Caco-2 (cell line): ENCODE results near the gene DAPK1. TPM values are rescaled to one million over a fixed set of nuclear protein-coding genes. Genes with fewer than 3 reads are reported as not detected.

Experiments
- BruUV-seq: library from RNA; stranded (reverse); fragments of 400-500 nt; replicated peaks from 2 replicates; lab custom pipeline; 2021; lab: Mats Ljungman, UMichigan
- CTCF ChIA-PET: fragments of 300-600 bp; sonication (Branson Sonifier 250); formaldehyde crosslinking; loops from one replicate; lab custom pipeline; 2022; ENCODE audit warnings: antibody characterized with exemption; lab: Charles Lee
- POLR2A ChIA-PET: fragments of 300-600 bp; sonication (Branson Sonifier 250); formaldehyde crosslinking; loops from one replicate; lab custom pipeline; 2022; ENCODE audit warnings: antibody characterized with exemption; lab: Charles Lee
- DNase-seq, 2 experiments: peaks; one replicate each; pipeline versions ENCODE4 v3.0.0 to v3.0.0-alpha.2; 2020 to 2022
- H3K27me3 ChIP-seq: replicated peaks from 2 replicates; pipeline ENCODE4 v1.6.0; 2011; ENCODE audit warnings: low read length; ENCODE audit not compliant: control insufficient read depth, insufficient read depth
- H3K36me3 ChIP-seq: 2 replicates; pipeline ENCODE4 v1.5.1; 2011; ENCODE audit warnings: low read length; ENCODE audit not compliant: control insufficient read depth, insufficient read depth
- H3K4me1 ChIP-seq: fragments of 250-450 bp; sonication (Bioruptor Pico); 2 replicates; pipeline ENCODE4 v1.5.1; 2020; ENCODE audit warnings: mild to moderate bottlenecking
- H3K4me3 ChIP-seq: 2 replicates; pipeline ENCODE4 v1.5.1; 2011; ENCODE audit warnings: low read depth, mild to moderate bottlenecking, control low read depth, low read length
- H3K9me3 ChIP-seq: fragments of 250-450 bp; sonication (Bioruptor Pico); 2 replicates; pipeline ENCODE4 v1.5.1; 2020; ENCODE audit warnings: mild to moderate bottlenecking, moderate library complexity
- H3K27ac Mint-ChIP-seq: one replicate; pipeline ENCODE4 v1.8.0; 2022; ENCODE audit warnings: mixed read lengths; ENCODE audit not compliant: unreplicated experiment
- H3K27me3 Mint-ChIP-seq: one replicate; pipeline ENCODE4 v1.8.0; 2022; ENCODE audit warnings: mixed read lengths; ENCODE audit not compliant: insufficient read depth, unreplicated experiment
- H3K36me3 Mint-ChIP-seq: one replicate; pipeline ENCODE4 v1.8.0; 2022; ENCODE audit warnings: mild to moderate bottlenecking, mixed read lengths; ENCODE audit not compliant: insufficient read depth, unreplicated experiment
- H3K4me1 Mint-ChIP-seq: one replicate; pipeline ENCODE4 v1.8.0; 2022; ENCODE audit warnings: low read depth, mixed read lengths; ENCODE audit not compliant: unreplicated experiment
- H3K4me3 Mint-ChIP-seq: one replicate; pipeline ENCODE4 v1.8.0; 2022; ENCODE audit warnings: mild to moderate bottlenecking, moderate library complexity, mixed read lengths; ENCODE audit not compliant: unreplicated experiment
- H3K9me3 Mint-ChIP-seq: one replicate; pipeline ENCODE4 v1.8.0; 2022; ENCODE audit warnings: mixed read lengths; ENCODE audit not compliant: unreplicated experiment
- intact Hi-C: fragments of 100-400 bp; cut with micrococcal nuclease; formaldehyde crosslinking; loops from one replicate; pipeline ENCODE4 v1.10.0; 2022; ENCODE audit not compliant: unreplicated experiment
- total RNA-seq: library from RNA; stranded (reverse); gene quantifications from 2 replicates; pipeline ENCODE4 v1.2.3, GENCODE V29; 2022
- TF ChIP-seq, protein P1 (sequence below), 2 experiments: fragments of 200-600 bp in 1 of 2; IDR thresholded peaks; 1 replicate in 1 of 2; 2 replicates in 1 of 2; pipeline versions ENCODE4 v1.5.1 to v1.8.0; 2011 to 2022; ENCODE audit warnings: antibody characterized with exemption in 1 of 2, control low read depth in 1 of 2, inconsistent platforms in 1 of 2, low read depth in 1 of 2, low read length in 1 of 2, mild to moderate bottlenecking in 1 of 2, moderate library complexity in 1 of 2; ENCODE audit not compliant: insufficient read depth in 1 of 2, severe bottlenecking in 1 of 2, unreplicated experiment in 1 of 2

DAPK1 gene
- total RNA-seq, 1 experiment from 2014 or later, result 79.2 TPM

GRCh38 chr9:87720173-87720572 is 222.5 kb downstream of the DAPK1 start:
- H3K4me3 Mint-ChIP-seq, result no peak overlapping the region
- peaks cover 5% of the 10 kb centered on the region for H3K36me3 Mint-ChIP-seq
- CTCF ChIA-PET, result no interaction called here
- Histone ChIP-seq H3K9me3 (no peaks in the 10 kb centered on the region), H3K36me3 (no peaks in the 10 kb centered on the region), H3K27me3 (no peaks in the 10 kb centered on the region), H3K4me1 (no peaks in the 10 kb centered on the region), H3K4me3 (no peak overlapping the region)
- POLR2A ChIA-PET, result no interaction called here
- no peaks in the 10 kb centered on the region for H3K4me1 Mint-ChIP-seq
- TF ChIP-seq, protein P1, sequence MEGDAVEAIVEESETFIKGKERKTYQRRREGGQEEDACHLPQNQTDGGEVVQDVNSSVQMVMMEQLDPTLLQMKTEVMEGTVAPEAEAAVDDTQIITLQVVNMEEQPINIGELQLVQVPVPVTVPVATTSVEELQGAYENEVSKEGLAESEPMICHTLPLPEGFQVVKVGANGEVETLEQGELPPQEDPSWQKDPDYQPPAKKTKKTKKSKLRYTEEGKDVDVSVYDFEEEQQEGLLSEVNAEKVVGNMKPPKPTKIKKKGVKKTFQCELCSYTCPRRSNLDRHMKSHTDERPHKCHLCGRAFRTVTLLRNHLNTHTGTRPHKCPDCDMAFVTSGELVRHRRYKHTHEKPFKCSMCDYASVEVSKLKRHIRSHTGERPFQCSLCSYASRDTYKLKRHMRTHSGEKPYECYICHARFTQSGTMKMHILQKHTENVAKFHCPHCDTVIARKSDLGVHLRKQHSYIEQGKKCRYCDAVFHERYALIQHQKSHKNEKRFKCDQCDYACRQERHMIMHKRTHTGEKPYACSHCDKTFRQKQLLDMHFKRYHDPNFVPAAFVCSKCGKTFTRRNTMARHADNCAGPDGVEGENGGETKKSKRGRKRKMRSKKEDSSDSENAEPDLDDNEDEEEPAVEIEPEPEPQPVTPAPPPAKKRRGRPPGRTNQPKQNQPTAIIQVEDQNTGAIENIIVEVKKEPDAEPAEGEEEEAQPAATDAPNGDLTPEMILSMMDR (IDR thresholded peaks at IDR 0.05; ENCODE audit: insufficient read depth in 1 of 2, low read depth in 1 of 2, low read length in 1 of 2, severe bottlenecking in 1 of 2, unreplicated experiment in 1 of 2), result no peak
- intact Hi-C loops, result no loop called here
- BruUV-seq, result no TSS peak
- no peaks in the 10 kb centered on the region for H3K27me3 Mint-ChIP-seq
- H3K27ac Mint-ChIP-seq, result no peak overlapping the region
- DNase-seq, result no peak
- no peaks in the 10 kb centered on the region for H3K9me3 Mint-ChIP-seq

DNA sequence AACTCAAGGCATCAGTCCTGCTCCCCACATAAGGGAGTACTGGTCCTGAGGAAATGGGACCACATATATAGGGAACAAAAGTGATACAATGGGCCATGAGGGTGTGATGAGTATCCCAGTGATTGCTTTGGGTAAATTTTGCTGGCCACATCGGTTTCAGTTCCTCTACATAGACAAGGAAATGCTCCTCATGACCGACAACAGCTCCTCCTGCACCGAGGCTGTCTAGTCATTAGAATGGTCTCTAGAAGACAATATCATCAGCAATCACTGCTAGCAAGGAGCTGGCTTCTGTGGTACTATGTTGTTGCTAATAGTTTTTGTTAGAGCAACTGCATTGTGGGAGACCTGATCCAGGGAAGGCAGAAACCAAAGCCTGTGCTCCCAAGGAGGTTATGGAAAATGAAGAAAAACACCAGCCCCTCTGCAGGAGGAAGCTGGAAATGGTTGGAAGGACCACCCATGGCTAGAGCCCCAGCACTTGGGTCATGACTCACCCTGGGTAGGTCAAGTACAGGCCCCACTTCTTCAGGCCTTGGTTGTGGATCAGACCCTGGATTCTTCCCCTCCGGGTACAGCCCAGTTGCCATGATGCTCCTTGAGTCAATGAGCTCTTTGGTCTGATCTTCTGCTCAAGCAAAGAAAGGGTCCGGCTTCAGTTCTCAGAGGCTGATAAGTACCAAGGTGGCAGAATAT is 224.9 kb downstream of the DAPK1 start:
- TF ChIP-seq, protein P1 (IDR thresholded peaks at IDR 0.05; ENCODE audit: insufficient read depth in 1 of 2, low read depth in 1 of 2, low read length in 1 of 2, severe bottlenecking in 1 of 2, unreplicated experiment in 1 of 2), result no peak
- Mint-ChIP-seq H3K36me3 (peaks cover 10% of the 10 kb centered on the region), H3K9me3 (no peaks in the 10 kb centered on the region), H3K27me3 (no peaks in the 10 kb centered on the region), H3K4me3 (no peak overlapping the region), H3K27ac (no peak overlapping the region), H3K4me1 (no peaks in the 10 kb centered on the region)
- CTCF ChIA-PET, result no interaction called here
- H3K27me3 ChIP-seq, result no peaks in the 10 kb centered on the region
- intact Hi-C loops, result no loop called here
- no peaks in the 10 kb centered on the region for H3K9me3 ChIP-seq
- no peaks in the 10 kb centered on the region for H3K4me1 ChIP-seq
- no TSS peak for BruUV-seq
- no peak overlapping the region for H3K4me3 ChIP-seq
- POLR2A ChIA-PET, result no interaction called here
- no peaks in the 10 kb centered on the region for H3K36me3 ChIP-seq
- no peak for DNase-seq

DNA sequence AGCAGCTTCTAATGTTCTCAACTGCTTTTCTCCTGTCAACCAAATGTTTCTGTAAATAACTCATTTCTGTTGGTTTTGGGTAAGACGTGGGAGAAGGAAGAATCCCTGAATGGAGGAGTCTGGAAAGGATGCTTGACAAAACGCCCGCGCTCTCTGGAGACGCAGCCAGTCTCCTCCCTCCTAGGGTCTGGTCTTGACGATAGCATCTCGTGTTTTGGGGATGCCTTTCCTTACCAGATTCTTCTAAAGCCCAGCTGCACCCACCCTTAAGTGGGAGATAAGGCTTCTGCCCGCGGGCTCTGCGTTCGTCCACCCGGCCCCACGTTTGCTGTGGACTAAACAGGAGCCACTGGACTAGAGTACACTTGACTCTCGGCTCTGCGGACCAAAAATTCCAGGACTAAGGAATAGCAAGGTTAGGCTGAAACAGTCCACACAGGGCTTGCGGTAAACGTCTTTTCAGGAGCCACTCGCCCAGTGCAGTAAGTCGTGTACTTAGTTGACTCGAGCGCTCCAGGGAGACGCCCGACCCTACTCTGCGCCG is 227.8 kb downstream of the DAPK1 start:
- Mint-ChIP-seq H3K27ac (peak overlapping the region; percentile 93), H3K4me1 (no peaks in the 10 kb centered on the region), H3K9me3 (no peaks in the 10 kb centered on the region), H3K36me3 (peaks cover 10% of the 10 kb centered on the region), H3K27me3 (no peaks in the 10 kb centered on the region), H3K4me3 (peak overlapping the region; percentile 98)
- ChIA-PET CTCF (interaction anchor here (1.0 to 1.5 kb wide), 4 partner anchors 8 to 92 kb away, joined by 3 to 18 read pairs (median 4); no protein-coding TSS in a partner anchor), POLR2A (interaction anchor here (0.9 to 1.3 kb wide), 2 partner anchors 11 to 41 kb away, joined by 3 to 8 read pairs; no protein-coding TSS in a partner anchor)
- DNase-seq, result no peak
- Histone ChIP-seq H3K4me1 (no peaks in the 10 kb centered on the region), H3K4me3 (peak overlapping the region; percentile 75), H3K27me3 (no peaks in the 10 kb centered on the region), H3K36me3 (no peaks in the 10 kb centered on the region), H3K9me3 (no peaks in the 10 kb centered on the region)
- TF ChIP-seq, protein P1 (IDR thresholded peaks at IDR 0.05; ENCODE audit: insufficient read depth in 1 of 2, low read depth in 1 of 2, low read length in 1 of 2, severe bottlenecking in 1 of 2, unreplicated experiment in 1 of 2), result no peak
- intact Hi-C loops, result loop anchor here (5.0 kb wide), 1 partner anchor 43 kb away; no protein-coding TSS in a partner anchor
- no TSS peak for BruUV-seq
